Amygdala (tissue), 56 donors: ENCODE data around the gene TAF4.

Experiments
- DNase-seq, 56 donors: peaks; one replicate each; lab custom pipeline; 2025; lab: John Stamatoyannopoulos, UW

The TAF4 gene

GRCh38 chr20:62010551-62011402, 54.9 kb downstream of the TAF4 start:
- peak in 30 of 56 donors; percentile 5 to 70 (median 29) for DNase-seq

GRCh38 chr20:62009869-62010445, 55.7 kb downstream of the TAF4 start:
- DNase-seq = no peak

GRCh38 chr20:62009322-62009721, 56.4 kb downstream of the TAF4 start:
- no peak for DNase-seq

GRCh38 chr20:62008643-62009183, 57.0 kb downstream of the TAF4 start:
- no peak for DNase-seq

- DNase-seq = no peak
Observed at GRCh38 chr20:62007127-62007647, 58.5 kb downstream of the TAF4 start.

GRCh38 chr20:62006482-62006881, 59.2 kb downstream of the TAF4 start:
- no peak for DNase-seq

- DNase-seq = no peak
Observed at GRCh38 chr20:62004614-62005013, 61.1 kb downstream of the TAF4 start.

- DNase-seq = no peak
Observed at GRCh38 chr20:62003567-62004405, 61.9 kb downstream of the TAF4 start.

GRCh38 chr20:62002882-62003480, 62.7 kb downstream of the TAF4 start:
- DNase-seq = no peak

- DNase-seq = no peak
Observed at GRCh38 chr20:62001178-62001715, 64.4 kb downstream of the TAF4 start.

- DNase-seq = no peak
Observed at GRCh38 chr20:61998343-61999121, 67.1 kb downstream of the TAF4 start.

- no peak for DNase-seq
Observed at GRCh38 chr20:61997891-61998290, 67.8 kb downstream of the TAF4 start.

- no peak for DNase-seq
Observed at GRCh38 chr20:61997372-61997771, 68.3 kb downstream of the TAF4 start.

GRCh38 chr20:61994546-61994945, 71.1 kb downstream of the TAF4 start:
- DNase-seq = no peak

- no peak for DNase-seq
Observed at GRCh38 chr20:61993058-61993457, 72.6 kb downstream of the TAF4 start.

GRCh38 chr20:61991476-61991875, 74.2 kb downstream of the TAF4 start:
- DNase-seq = no peak

GRCh38 chr20:61990484-61990883, 75.2 kb downstream of the TAF4 start:
- no peak for DNase-seq

GRCh38 chr20:61989741-61990140, 75.9 kb downstream of the TAF4 start:
- no peak for DNase-seq

GRCh38 chr20:61988665-61989064, 77.0 kb downstream of the TAF4 start:
- DNase-seq = no peak
